H1 (cell line): ENCODE measurements around the gene BNC2.

Experiments
- ASH2L ChIP-seq: fragments of 200-600, 300-600 bp; sonication (generic); IDR thresholded peaks from one replicate; pipeline ENCODE4 v1.7.1; 2017; ENCODE audit warnings: low read length
- CTCF ChIP-seq, 3 experiments: IDR thresholded peaks; 1 replicate in 2 of 3; 2 replicates in 1 of 3; pipeline versions ENCODE4 v1.5.1 to v1.6.1; 2011; ENCODE audit warnings: low read length in 3 of 3, mild to moderate bottlenecking in 3 of 3, inconsistent platforms in 2 of 3, low read depth in 1 of 3, moderate library complexity in 1 of 3; ENCODE audit not compliant: insufficient read depth in 1 of 3; ENCODE audit errors: control extremely low read depth in 1 of 3
- JUN ChIP-seq: IDR thresholded peaks from 2 replicates; pipeline ENCODE4 v1.6.1; 2011; ENCODE audit warnings: low read depth, mild to moderate bottlenecking, improper control_type of control experiment, low read length
- MAX ChIP-seq: IDR thresholded peaks from 2 replicates; pipeline ENCODE4 v1.6.1; 2012; ENCODE audit warnings: inconsistent platforms
- PHF8 ChIP-seq: fragments of 200-600 bp; sonication (generic); conservative IDR thresholded peaks from 2 replicates; pipeline ENCODE4 v1.7.1; 2012; ENCODE audit warnings: low read depth, mild to moderate bottlenecking, inconsistent platforms, low read length, moderate library complexity
- POLR2A ChIP-seq, 2 experiments: IDR thresholded peaks; 1 replicate in 1 of 2; 2 replicates in 1 of 2; pipeline ENCODE4 v1.6.1; 2011; ENCODE audit warnings: low read depth in 2 of 2, low read length in 2 of 2, mild to moderate bottlenecking in 2 of 2; ENCODE audit errors: control extremely low read depth in 1 of 2
- SRF ChIP-seq: IDR thresholded peaks from 2 replicates; pipeline ENCODE4 v1.6.1; 2011; ENCODE audit warnings: mild to moderate bottlenecking, low read depth, low read length, moderate library complexity
- TAF1 ChIP-seq: IDR thresholded peaks from 2 replicates; pipeline ENCODE4 v1.6.1; 2011; ENCODE audit warnings: mild to moderate bottlenecking, low read depth, low read length

GRCh38 chr9:16653491-16654399 lies 216.7 kb downstream of the BNC2 start:
- TF ChIP-seq CTCF (IDR thresholded peaks at IDR 0.05; ENCODE audit: control extremely low read depth in 1 of 3, insufficient read depth in 1 of 3, low read depth in 1 of 3, low read length in 3 of 3) (no peak), POLR2A (IDR thresholded peaks at IDR 0.05; ENCODE audit: control extremely low read depth in 1 of 2, low read depth in 2 of 2, low read length in 2 of 2) (no peak), PHF8 (no peak), TAF1 (no peak), JUN (no peak), ASH2L (no peak), SRF (no peak), MAX (no peak)
